Lung microvascular endothelial cell (primary cell): ENCODE results near the gene SLC8A3. TPM values are rescaled to one million over a fixed set of nuclear protein-coding genes. Genes with fewer than 3 reads are reported as not detected.
A peak's percentile ranks its signal among the peaks of the same experiment; 100 is the strongest.
"Not testable (repeated sequence)": the region's sequence is repeated elsewhere in the genome, so short reads cannot be mapped to it uniquely, and the experiment has no call there.

Experiments used
- DNase-seq, 2 donors: peaks; one replicate each; pipeline versions ENCODE4 v3.0.0 to v3.0.0-alpha.2; 2010; ENCODE audit warnings: low read depth in 2 of 2
- total RNA-seq: library from RNA; depleted of rRNA; stranded (reverse); fragments of >200 nt; gene quantifications from 2 replicates; pipeline ENCODE4 v1.2.1, GENCODE V29; 2014

Gene SLC8A3, protein sequence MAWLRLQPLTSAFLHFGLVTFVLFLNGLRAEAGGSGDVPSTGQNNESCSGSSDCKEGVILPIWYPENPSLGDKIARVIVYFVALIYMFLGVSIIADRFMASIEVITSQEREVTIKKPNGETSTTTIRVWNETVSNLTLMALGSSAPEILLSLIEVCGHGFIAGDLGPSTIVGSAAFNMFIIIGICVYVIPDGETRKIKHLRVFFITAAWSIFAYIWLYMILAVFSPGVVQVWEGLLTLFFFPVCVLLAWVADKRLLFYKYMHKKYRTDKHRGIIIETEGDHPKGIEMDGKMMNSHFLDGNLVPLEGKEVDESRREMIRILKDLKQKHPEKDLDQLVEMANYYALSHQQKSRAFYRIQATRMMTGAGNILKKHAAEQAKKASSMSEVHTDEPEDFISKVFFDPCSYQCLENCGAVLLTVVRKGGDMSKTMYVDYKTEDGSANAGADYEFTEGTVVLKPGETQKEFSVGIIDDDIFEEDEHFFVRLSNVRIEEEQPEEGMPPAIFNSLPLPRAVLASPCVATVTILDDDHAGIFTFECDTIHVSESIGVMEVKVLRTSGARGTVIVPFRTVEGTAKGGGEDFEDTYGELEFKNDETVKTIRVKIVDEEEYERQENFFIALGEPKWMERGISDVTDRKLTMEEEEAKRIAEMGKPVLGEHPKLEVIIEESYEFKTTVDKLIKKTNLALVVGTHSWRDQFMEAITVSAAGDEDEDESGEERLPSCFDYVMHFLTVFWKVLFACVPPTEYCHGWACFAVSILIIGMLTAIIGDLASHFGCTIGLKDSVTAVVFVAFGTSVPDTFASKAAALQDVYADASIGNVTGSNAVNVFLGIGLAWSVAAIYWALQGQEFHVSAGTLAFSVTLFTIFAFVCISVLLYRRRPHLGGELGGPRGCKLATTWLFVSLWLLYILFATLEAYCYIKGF
- total RNA-seq: 0.22 and 0.60 TPM in 2 replicates

DNA sequence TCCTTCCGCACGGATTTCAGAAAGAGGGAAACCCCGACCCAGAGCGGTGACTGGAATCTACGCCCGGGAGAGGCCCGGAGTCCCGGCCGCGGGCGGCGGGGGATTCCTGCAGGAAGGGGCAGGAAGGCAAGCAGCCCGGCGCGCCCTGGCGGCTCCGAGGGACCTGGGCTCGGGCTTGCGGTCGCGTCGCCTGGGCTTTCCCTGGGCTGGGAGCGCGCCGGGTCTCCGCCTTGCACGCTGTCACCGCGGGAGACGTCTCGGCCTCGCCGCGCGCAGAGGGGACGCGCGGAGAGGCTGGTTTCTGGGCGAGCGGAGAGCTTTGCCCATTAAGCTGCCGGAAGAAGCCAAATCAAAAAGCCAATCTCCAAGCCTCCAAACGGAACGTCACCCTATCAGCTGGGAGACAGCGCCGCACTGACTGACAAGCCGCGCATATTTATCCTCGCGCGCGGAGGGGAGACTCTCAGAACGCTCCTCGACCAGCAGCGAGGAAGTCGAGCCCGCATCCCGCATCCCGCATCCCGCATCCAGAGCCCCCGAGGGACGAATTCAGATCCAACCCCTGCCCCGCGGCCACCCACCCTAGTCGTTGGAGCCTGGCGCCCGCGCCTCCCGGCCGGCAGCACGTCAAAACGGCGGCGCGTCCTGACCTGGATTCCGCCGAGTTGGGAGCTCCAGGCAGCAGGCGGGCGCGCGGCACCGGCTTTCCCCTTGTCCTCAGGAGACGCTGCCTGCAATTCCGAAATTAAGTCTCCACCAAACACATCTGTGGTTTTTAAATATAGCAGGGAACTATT lies at the start of gene SLC8A3:
TSS of gene SLC8A3 (minus strand) at position 293 of the 797 bp plus-strand sequence. CDS start 20,529 bp downstream, outside the sequence.
- peak; percentile 42 to 53 for DNase-seq

DNA sequence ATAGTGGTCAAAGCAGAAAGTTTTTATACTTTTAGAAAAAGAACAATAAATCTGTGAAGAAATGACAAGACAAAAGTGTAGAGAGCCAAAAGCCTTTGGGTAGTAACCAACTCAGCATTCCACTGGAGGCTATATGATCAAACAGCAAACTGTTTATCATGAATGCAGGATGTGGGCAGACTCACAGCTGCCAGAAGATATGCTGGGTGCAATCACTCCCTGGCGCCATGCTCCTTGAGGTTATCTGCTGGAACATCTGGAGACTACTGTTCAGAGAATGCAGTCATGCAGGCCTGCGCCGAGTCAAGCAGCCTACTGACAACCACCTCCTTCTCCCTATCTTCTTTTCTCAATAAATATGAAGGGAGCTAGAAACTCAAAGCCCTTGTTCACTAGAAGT lies 49.0 kb upstream of the SLC8A3 start:
- DNase-seq: no peak

DNA sequence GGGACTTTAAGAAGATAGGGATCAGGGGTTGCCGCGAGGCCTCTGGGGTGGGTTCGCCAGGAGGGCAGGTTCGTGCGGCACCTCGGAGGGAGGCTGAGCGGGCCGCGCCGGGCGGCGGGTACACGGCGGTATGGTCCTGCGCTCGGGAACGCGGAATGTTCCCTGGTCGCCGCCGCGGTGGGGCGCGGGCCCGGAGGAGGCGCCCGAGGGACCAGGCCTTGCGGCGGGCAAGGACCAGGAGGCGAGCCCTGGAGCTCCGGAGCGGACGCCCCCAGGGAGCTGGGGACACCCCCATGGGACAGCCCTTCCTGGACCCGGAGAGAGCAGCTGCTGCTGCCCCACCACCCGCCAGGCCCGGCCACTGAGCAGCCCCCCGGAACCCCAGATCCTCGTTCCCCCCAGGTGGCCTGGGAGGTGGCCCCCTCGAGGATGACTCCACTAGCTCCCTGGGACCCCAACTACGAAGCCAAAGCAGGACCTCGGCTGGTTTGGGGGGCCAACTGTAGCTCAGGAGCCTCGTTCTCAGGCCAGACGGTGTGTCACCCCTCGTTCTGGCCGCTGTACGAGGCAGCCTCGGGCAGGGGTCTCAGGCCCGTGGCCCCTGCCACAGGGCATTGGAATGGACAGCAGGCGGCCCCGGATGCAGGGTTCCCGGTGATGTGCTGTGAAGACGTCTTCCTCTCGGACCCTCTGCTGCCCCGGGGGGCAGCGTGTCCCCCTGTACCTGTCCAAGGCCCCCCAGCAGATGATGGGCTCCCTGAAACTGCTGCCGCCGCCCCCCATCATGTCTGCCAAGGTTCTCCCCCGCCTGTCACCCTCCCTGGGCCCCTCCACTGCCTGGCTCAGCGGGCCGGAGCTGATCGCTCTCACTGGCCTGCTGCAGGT lies 45.6 kb upstream of the SLC8A3 start:
- DNase-seq: no peak

DNA sequence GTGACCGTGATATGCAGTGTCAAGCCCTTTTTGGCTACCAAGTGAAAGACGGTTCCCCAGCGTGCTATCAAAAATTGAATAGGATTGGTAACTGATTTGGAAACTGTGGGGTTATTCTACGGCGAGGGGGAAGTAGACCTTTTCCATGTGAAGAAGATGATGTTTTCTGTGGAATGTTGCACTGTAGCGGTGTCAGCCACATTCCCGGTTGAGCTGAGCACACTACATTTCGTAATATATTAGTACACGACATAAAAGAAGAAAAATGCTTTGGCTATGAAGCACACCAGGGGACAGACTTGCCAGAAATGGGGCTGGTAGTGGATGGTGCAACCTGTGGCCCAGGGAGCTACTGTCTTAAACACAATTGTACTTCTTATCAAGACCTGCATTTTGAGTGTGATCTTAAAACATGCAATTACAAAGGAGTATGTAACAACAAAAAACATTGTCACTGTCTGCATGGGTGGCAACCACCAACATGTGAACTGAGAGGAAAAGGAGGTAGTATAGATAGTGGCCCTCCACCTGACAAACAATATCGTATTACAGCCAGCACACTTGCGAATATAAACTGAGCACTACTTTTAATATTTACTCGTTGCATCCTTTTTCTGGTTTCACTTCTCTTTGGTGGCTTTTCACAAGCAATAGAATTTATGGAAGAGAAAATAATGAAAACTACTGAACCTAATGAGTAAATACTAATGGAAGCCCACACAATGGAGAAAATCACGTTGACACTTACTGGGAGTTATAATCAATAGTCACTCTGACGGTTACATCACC lies 43.2 kb upstream of the SLC8A3 start:
- not testable (repeated sequence) for DNase-seq

DNA sequence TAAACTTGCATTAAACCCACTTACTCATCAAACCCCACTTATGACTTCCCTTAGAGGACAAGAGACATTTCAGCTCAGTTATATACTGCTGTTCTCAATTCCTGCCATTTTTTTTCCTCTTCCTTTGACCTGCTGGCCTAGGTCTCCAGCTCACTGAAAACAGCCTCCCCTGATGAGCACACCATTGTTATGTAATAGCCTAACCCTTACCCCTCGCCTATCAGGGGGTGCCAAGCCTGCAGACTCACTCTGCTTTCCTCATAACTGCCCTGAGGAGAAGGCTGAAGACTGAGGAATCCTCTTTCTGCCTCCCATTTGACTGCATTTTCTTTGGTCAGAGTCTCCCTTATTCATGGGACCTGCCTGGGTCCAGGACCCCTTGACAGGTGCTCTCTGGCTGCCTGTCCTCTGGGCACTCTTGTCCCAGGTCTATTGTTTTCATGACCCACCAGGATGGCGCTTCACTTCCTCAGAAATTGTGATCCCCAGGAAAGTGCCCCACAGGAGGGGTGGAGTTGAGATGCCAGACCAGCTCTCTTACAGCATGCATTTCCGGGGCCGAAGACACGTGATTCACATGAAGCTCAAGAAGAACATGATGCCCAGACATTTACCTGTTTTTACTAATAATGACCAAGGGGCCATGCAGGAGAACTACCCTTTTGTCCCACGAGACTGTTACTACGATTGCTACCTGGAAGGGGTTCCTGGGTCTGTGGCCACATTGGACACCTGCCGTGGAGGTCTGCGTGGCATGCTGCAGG lies 41.3 kb upstream of the SLC8A3 start:
- DNase-seq: not testable (repeated sequence)

DNA sequence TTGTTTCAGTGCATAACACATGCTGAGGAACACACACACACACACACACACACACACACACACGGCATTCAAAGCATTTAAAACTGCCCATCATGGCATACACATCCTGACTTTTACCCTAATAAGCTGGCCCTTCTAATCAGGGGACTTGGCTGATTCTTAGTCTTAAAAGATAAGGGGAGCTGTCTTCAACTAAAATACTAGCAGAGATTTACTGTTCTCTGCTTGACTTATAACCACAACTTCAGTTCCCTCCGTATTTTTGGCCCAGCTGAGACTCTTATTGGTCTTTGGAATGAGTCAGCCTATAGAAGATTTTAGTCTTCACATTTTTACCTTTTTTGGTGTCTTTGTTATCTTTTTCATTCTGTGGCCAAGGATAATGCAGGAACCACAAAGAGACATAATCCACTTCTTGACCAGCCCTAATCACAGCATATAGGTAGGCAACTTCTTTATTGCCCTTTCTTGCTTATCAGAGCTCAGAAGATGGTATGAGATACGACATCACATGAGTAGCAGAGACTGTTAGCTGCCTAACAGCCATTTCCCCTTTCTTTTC lies 25.1 kb upstream of the SLC8A3 start:
- DNase-seq: no peak

DNA sequence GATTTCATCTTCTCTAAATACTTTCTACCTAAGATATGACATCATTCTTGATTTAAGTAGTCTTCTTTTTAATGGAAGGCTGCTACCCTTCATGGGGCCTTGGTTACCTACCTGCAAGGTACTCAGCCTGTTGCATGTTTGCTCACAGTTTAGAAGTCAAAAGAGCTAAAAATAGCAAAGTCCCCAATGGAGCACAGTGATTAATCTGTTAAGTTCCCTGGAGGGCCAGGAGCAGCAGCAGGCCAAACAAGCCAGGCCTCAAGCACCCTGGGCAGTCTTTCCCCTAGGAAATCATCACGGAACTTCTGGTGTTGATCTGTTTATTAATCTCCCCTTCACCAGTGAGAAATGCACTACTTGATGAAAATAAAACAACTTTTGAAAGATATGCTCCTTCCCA lies 24.0 kb upstream of the SLC8A3 start:
- DNase-seq: no peak

DNA sequence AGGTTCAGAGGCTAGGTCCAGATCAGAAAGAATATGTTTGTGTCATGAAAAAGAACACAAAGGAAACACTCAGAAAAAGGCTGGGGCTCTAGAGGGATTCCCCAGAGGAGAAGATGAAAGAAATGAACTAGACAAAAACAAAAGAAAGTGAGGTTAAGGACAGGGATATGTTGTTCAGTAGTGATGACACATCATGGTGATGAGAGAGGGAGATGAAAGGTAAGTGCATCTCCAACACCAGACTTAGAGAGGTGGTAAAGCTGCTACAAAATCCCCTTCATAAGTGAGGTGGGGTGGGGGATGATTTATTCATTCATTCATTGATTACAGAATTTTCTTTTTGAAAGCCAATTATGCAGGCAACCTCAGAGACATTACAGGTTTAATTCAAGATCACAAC lies 19.6 kb upstream of the SLC8A3 start:
- DNase-seq: no peak

DNA sequence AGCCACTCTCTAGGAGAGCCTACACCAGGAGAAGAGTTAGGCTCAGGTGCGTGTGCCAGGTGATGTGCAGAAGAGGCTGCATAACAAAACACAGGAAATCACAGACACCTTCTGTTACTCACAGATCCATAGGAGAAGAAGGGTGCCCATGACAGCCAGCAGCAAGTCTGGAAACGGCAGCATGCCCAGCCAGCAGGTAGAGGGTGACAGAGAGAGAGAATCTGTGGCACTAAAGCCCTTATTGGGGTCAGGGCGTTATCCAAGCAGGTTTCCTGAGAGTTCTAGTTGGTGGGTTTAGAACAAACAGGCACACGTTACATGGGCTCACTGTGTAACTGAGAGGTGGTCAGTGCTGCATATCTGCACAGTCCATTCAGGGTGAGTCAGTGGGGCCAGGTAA lies 14.9 kb upstream of the SLC8A3 start:
- no peak for DNase-seq

DNA sequence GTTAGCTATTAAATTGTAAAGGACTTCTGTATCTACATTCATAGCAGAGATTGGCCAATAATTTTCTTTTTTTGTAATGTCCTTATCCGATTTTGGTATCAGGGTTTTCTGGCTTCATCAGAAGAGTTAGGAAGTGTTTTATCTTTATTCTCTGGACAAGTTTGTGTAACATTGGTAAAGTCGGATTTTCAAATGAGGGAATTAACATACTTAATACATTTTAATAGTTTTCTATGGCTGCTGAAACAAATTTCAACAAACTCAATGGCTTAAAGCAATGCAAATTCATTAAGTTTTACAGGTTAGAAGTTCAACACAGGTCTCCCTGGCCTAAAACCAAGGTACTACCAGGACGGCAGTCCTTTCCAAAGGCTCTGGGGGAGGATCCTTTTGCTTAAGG lies 13.2 kb upstream of the SLC8A3 start:
- no peak for DNase-seq

DNA sequence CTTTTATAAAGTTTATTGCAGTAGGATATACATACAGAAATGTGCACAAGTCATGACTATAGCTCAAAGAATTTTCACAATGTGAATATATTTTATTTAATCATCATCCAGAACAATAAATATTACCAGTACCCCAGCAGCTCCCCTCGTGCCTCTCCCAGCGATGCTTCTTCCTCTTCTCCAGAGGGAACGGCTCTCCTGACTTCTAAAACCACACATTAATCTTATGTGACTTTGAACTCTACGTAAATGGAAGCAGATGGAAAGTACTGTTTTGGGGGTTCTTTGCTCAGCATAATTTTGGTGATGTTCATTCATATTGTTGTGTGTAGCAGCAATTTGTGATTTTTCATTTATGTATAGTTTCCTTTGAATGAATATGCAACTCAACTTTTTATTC lies 4.6 kb upstream of the SLC8A3 start:
- no peak for DNase-seq

DNA sequence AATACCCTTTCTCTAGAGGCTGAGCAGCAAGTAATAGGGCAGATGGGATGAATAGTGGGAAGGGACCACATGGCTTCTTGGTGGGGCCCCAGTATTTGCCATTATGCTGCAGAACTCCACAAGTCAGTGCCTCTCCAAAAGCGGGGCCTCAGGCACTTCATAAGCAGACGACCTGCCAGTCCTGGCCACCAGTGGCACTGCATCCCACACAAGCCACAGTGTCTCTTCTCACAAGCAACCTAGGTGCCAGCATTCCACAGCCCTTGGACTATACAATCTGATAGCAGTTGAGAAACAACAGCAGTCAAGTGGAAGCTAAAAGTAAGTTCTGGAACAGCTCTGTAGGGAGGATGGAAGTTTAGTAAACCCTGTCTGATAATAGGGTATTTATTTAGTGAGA lies 4.2 kb upstream of the SLC8A3 start:
- no peak for DNase-seq

DNA sequence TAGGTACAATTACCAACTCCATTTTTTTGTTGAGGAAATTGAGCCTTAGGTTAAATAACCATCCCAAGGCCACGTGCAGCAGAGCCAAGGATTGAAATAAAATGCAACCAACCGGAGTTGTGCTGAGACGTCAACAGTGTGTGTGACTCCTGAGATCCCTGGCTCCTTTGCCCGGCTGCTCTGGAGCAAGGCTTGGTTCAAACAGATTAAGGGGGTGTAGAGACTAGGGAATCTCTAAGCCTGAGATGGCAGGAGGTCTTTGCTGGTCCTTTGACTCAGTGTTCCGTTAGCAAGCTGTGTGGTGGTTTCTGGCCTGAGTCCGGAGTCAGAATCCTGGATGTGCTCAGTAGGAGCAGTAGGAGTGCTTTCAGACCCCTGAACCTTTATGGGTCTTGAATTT lies 1.4 kb upstream of the SLC8A3 start:
- no peak for DNase-seq

DNA sequence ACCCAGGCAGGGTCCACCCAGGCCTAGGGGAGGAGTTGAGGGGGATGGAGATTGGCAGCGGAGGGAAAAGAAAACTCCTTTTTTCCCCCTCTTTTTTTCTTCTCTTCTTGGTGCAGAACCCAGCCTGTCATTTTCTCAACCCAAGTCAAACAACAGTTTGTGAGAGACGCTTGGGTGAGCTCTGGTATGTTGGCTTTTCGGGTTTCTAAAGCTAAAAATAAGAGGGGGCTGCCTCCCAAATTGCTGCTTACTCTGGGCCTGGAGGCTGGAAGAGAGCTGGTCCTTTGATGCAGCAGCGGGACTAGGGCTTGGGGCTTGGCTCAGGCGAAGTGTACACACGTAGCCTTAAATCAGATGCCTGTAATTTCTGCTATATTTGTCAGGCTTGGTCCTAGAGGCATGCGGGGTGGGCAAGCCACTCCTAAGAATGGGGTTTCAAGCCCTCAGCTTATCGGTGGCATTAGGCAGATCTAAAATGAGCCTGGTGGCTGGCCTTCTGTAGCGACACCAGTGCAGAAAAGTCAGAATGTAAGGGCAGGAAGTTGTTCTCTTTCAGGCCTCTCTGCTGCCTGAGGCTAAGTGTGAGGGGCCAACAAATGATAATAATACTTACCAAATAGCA lies 816 bp upstream of the SLC8A3 start:
- no peak for DNase-seq

DNA sequence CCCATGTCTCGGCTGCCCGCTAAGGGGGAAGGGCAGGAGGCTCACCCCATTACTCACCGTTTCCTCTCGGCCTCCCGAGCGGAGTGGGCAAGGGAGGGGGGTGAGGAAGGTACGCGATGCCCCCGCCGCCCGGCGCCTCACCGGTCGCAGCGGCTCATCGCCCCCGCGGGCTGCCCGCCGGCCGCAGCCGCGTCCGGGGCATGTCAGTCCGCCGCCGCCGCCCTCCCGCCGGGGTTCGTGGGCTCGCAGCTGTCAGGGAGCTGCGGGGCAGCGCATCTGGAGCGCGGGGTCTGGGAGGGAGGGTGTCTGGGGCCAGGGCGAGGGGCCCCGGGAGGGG lies 461 bp downstream of the SLC8A3 start:
- DNase-seq: peak; percentile 14 to 22

DNA sequence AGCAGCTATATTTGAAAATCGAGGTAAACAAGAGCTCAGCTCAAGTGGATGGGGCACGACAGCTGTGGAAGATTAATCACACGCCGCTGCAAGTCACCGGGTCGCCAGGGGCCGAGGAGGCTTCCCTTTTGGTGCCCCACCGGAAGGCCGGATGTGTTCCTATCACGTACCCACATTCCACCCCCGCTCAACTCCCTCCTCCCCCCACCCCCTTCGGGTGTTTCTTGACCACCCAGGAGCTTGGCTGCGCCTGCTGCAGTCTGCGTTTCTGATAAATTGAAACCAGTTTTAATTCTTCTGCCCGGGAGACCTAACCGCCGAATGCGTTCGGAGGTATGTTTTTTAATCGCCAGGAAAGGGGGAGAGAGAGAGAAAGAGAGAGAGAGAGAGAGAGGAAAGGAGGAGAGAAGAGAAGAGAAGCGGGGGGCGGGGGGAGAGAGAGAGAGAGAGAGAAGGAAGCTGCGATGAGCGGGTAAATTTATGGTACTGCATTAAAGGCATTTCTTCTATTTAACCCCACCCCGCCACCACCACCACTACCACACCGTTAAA lies 1.8 kb downstream of the SLC8A3 start:
- peak; percentile 3 to 25 for DNase-seq

DNA sequence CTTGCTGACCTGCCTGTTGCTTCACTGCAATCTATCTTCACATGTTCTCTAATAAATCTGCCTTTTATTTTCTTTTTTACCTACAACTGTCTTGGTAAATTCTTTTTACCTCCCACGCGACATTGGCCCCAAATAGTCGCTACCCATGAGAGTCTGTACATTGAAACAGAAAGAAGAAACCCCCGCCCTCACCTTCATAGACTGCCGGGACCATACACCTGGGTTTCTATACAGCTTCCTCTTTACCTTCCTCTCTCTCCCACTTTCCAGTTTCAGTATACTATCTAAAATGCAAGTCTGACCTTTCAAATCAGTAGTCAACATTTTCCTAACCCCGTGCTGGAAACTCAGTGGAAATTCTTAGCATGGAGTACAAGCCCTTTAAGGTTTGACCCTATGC lies 4.8 kb downstream of the SLC8A3 start:
- DNase-seq: no peak

DNA sequence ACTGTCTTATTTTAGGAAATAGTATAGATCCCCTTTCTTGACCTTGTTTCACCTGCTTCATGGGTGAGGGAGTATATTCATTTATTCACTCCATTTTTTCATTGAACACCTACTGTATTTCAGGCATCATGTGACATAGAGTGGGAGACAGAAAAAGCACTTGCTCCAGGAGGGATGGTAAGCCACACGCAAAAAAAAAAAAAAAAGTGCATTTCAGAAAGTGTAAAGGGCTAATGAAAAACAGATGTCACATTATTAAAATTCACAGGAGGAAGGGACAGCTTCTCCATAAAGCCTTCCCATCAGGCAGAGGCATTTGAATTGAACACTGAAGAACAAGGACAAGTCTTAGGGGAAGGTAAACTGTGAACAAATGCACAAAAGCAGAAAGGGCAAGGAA lies 7.5 kb downstream of the SLC8A3 start:
- no peak for DNase-seq
